ENCODE measurements around the gene INKA1. TPM values are rescaled to one million over a fixed set of nuclear protein-coding genes. Genes with fewer than 3 reads are reported as not detected.

INKA1 gene
- total RNA-seq, 1 experiment from 2014 or later: 1.3 TPM

DNA sequence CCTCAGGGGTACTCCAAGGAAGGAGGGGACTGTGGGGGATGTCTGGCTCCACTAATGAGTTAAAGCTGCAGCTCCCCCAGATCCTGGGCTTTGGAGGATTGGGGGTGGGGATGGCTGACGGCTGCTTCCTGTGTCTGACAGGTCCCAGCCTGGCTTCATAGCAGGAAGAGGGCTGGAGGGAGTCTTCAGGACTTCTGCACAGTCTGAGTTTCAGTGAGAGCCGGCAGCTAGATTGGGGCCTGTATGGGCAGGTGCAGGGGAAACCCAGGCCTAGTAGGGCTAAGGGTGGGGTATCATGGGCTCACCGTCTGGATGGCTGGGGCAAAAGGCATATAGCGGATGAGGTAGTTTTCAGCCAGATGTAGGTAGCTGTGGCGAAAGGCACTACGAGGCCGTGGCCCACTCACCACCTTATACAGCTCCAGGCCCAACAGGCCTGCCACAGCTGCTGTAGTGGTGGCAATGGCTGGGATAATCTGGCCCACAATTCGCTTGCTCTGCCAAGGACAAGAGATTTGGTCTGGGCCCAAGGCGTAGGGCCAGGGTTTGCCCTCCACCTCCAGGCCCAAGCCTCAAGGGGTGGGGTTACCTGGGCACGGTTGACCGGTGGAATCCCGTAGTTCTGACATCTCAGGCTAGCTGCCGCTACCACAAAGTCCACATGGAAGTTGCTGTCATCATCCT is 4.5 kb downstream of the INKA1 start:
- TF ChIP-seq, protein P1, sequence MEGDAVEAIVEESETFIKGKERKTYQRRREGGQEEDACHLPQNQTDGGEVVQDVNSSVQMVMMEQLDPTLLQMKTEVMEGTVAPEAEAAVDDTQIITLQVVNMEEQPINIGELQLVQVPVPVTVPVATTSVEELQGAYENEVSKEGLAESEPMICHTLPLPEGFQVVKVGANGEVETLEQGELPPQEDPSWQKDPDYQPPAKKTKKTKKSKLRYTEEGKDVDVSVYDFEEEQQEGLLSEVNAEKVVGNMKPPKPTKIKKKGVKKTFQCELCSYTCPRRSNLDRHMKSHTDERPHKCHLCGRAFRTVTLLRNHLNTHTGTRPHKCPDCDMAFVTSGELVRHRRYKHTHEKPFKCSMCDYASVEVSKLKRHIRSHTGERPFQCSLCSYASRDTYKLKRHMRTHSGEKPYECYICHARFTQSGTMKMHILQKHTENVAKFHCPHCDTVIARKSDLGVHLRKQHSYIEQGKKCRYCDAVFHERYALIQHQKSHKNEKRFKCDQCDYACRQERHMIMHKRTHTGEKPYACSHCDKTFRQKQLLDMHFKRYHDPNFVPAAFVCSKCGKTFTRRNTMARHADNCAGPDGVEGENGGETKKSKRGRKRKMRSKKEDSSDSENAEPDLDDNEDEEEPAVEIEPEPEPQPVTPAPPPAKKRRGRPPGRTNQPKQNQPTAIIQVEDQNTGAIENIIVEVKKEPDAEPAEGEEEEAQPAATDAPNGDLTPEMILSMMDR (conservative IDR thresholded peaks at IDR 0.05; ENCODE audit: low read depth, low read length): no peak
- TF ChIP-seq EZH2 (IDR thresholded peaks at IDR 0.05; ENCODE audit: low read length, unreplicated experiment) (no peak), EZH2phosphoT487 (IDR thresholded peaks at IDR 0.05; ENCODE audit: borderline replicate concordance, low read length) (no peak)
- H3K36me3 ChIP-seq (ENCODE audit: low read depth, low read length): no peaks in the 10 kb centered on the region

DNA sequence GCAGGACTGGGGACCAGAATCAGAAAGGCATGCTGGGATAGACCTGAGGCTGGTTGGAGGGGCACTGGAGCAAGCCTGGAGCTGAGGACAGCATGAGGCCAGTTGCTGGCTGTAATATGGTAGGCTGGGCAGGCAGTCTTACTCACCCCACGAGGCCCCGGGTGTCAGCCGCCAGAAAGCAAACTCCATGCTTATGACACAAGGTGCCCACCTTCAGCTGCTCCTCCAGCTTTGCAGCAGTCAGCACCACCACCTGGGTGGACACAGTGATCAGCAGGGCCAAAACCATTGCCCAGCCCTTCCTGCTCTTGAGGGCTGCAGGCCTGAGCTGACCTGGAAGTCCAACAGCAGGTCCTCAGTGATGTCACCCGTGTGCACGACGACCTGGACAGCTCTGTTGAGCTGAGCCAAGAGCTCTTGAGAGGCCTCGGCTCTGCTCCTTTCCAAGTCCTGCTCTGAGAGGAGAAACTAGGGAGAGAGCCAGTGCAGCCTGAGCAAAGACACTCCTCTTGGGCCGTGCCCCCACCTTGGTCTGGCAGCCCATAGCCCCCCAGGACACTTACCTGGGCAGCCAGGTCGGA is 9.9 kb downstream of the INKA1 start:
- TF ChIP-seq, protein P1 (conservative IDR thresholded peaks at IDR 0.05; ENCODE audit: low read depth, low read length): no peak
- no peak for TF ChIP-seq EZH2phosphoT487 (IDR thresholded peaks at IDR 0.05; ENCODE audit: borderline replicate concordance, low read length)
- TF ChIP-seq EZH2 (IDR thresholded peaks at IDR 0.05; ENCODE audit: low read length, unreplicated experiment): no peak
- Histone ChIP-seq H4K20me1 (ENCODE audit: low read length) (no peaks in the 10 kb centered on the region), H3F3A (ENCODE audit: low read length, unreplicated experiment) (no peaks in the 10 kb centered on the region), H3K27ac (ENCODE audit: low read length) (no peak overlapping the region), H3K36me3 (ENCODE audit: low read depth, low read length) (no peaks in the 10 kb centered on the region), H3K4me2 (ENCODE audit: low read length) (no peak overlapping the region), H3K9me2 (replicated peaks; ENCODE audit: low read length) (no peaks in the 10 kb centered on the region), H3K4me1 (ENCODE audit: insufficient read depth, low read length) (no peaks in the 10 kb centered on the region), H3K9ac (ENCODE audit: low read length) (no peak overlapping the region), H3K4me3 (ENCODE audit: low read length) (no peak overlapping the region), H2AFZ (ENCODE audit: low read length) (no peak overlapping the region), H3K9me3 (ENCODE audit: low read length) (no peaks in the 10 kb centered on the region), H3K27me3 (ENCODE audit: low read length) (no peaks in the 10 kb centered on the region), H3K79me2 (ENCODE audit: low read length) (no peaks in the 10 kb centered on the region)
- intact Hi-C loops (cut with micrococcal nuclease): no loop called here
- CTCF ChIA-PET: interaction anchor here (0.5 kb wide), 1 partner anchor 23 kb away, joined by 3 read pairs; no protein-coding TSS in a partner anchor
- POLR2A ChIA-PET (ENCODE audit: unreplicated experiment): no interaction called here
- BruUV-seq (replicated peaks): no TSS peak
- ATAC-seq (no peak), DNase-seq (no peak)

More for the DNA sequence above, 4.5 kb downstream of the INKA1 start:
- Histone ChIP-seq H3F3A (ENCODE audit: low read length, unreplicated experiment) (no peaks in the 10 kb centered on the region), H3K4me2 (ENCODE audit: low read length) (no peak overlapping the region), H3K4me3 (ENCODE audit: low read length) (no peak overlapping the region), H3K27ac (ENCODE audit: low read length) (no peak overlapping the region), H3K79me2 (ENCODE audit: low read length) (no peaks in the 10 kb centered on the region), H3K9ac (ENCODE audit: low read length) (no peak overlapping the region), H3K27me3 (ENCODE audit: low read length) (no peaks in the 10 kb centered on the region), H3K4me1 (ENCODE audit: insufficient read depth, low read length) (peaks cover 12% of the 10 kb centered on the region; the same call in 1 of the 2 replicates), H2AFZ (ENCODE audit: low read length) (no peak overlapping the region), H4K20me1 (ENCODE audit: low read length) (no peaks in the 10 kb centered on the region), H3K9me3 (ENCODE audit: low read length) (no peaks in the 10 kb centered on the region), H3K9me2 (replicated peaks; ENCODE audit: low read length) (no peaks in the 10 kb centered on the region)
- BruUV-seq (replicated peaks): no TSS peak
- intact Hi-C loops (cut with micrococcal nuclease): no loop called here
- DNase-seq (no peak), ATAC-seq (no peak)
- ChIA-PET POLR2A (ENCODE audit: unreplicated experiment) (no interaction called here), CTCF (no interaction called here)

All from PC-3 (cell line).